GM12865 (cell line): Measurements from ENCODE around the gene USP6NL.

ENCODE experiments used
- DNase-seq: peaks from one replicate; pipeline ENCODE4 v3.0.0; 2010; ENCODE audit warnings: low read depth
- H3K4me3 ChIP-seq: 2 replicates; pipeline ENCODE4 v1.5.1; 2011; ENCODE audit warnings: mild to moderate bottlenecking, low read depth, low read length, control low read depth
- TF ChIP-seq, protein P1 (sequence below): IDR thresholded peaks from 2 replicates; pipeline ENCODE4 v1.5.1; 2011; ENCODE audit warnings: low read length, control low read depth, low read depth, inconsistent platforms; ENCODE audit not compliant: insufficient read depth; ENCODE audit errors: missing control alignments

USP6NL gene

DNA sequence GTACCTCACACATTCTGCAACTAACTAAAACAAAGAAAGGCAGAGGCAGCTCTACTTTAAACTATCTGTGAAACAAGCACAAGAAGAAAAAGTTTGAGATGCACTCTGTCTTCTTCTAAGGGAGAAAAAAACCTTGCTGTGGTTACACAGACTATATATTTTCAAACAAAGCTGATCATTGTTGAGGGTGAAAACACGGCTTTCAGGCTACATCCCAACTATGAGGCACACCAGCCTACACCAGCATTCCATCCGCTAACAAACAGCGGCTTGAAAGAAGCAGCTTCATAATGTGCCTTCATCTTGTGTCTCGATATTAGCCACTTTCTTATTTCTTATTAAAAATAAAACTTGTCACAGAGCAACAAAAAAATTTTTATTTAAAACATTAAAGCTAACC is 79.1 kb downstream of the USP6NL start:
- peak; percentile 58 for DNase-seq
- TF ChIP-seq, protein P1, sequence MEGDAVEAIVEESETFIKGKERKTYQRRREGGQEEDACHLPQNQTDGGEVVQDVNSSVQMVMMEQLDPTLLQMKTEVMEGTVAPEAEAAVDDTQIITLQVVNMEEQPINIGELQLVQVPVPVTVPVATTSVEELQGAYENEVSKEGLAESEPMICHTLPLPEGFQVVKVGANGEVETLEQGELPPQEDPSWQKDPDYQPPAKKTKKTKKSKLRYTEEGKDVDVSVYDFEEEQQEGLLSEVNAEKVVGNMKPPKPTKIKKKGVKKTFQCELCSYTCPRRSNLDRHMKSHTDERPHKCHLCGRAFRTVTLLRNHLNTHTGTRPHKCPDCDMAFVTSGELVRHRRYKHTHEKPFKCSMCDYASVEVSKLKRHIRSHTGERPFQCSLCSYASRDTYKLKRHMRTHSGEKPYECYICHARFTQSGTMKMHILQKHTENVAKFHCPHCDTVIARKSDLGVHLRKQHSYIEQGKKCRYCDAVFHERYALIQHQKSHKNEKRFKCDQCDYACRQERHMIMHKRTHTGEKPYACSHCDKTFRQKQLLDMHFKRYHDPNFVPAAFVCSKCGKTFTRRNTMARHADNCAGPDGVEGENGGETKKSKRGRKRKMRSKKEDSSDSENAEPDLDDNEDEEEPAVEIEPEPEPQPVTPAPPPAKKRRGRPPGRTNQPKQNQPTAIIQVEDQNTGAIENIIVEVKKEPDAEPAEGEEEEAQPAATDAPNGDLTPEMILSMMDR, result no peak
- H3K4me3 ChIP-seq, result peak overlapping the region; percentile 61

DNA sequence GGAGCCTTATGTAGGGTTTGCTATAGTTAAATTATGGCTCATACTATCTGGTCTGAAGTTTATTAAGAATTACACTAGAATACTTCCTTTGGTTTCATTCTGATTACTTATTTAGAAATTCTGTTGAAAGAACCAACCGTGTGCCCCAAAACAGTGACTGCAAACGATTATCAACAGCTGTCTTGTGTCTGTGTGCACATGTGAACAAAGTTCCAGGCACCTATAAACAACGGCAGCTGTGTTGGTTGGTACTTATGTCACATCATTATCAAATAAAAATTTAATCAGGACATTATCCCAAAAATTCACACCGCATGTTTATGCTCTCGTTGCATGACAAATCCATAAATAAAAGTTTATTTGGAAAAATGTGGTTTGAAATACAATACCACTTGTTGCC is 80.6 kb downstream of the USP6NL start:
- peak; percentile 65 for DNase-seq
- TF ChIP-seq, protein P1, result no peak

DNA sequence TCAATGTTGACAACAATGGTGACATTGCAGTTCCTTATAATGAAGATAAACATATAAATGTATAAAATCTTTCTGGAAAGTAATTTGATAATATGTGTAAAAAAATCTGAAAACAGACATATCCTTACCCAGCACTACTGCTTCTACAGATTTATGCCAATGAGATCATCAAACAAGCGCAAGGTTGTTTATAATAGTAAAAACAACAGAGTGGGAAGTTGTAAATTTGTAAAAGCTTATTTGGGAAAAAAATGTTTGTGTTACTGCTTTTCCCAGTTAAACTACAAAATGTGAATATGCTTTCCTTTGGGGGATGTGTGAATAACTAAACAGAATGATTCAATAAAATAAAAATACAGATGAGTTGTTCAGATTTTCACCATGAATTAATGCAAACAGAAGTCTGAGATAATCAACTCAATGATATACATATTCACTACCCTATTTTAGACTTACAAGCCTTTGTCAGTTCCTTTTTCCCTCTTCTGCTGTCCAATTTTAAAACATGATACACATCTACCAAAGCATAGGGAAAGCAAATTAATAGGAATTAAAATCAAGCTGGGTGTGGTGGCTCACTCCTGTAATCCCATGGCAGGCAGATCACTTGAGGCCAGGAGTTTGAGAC is 82.1 kb downstream of the USP6NL start:
- DNase-seq, result no peak
- peak overlapping the region; percentile 52 for H3K4me3 ChIP-seq
- TF ChIP-seq, protein P1, result no peak

More for the DNA sequence above, 80.6 kb downstream of the USP6NL start:
- H3K4me3 ChIP-seq, result peak overlapping the region; percentile 61

DNA sequence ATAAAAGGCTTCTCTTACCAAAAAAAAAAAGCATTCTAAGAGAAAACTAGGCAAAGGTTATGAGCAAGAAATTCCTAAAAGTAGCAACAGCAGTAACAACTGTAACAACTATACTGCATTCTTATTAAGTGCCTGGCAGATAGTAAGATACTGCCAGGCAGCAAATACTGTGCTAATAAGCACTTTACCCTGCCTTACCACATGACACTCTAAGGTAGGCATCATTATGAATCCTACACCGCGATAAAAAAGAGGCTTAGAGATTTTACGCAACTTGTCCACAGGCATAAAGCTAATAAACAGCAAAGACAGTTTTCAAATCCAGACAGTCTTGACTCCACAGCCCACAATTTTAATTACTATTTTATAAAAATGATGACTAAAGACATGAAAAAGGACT is 83.2 kb downstream of the USP6NL start:
- TF ChIP-seq, protein P1, result no peak
- peak overlapping the region; percentile 52 for H3K4me3 ChIP-seq
- no peak for DNase-seq

DNA sequence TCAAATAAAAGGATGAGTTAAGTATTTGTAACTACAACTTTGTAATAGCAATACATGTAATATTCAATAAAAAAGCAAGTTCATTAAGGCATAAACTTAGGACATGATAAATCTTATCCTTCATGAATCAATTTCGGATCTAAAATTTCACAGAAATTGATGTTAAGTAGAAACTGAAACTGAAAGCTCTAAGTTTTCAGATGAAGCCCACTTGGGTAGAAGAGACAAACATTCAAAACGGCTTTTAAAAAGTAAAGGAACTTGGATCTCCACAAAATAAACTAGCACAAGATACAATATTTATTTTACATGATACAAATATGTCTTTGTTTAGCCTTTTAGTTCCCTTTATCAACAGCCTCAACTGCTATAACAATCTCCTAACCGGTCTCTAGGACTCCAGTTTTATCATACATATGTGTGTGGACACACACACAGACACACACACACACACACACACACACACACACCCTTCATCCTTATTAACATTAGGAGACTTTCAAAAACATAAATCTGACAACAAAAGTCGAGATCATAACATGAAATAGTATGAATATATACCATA is 83.7 kb downstream of the USP6NL start:
- TF ChIP-seq, protein P1, result no peak
- H3K4me3 ChIP-seq, result peak overlapping the region; percentile 52
- no peak for DNase-seq

DNA sequence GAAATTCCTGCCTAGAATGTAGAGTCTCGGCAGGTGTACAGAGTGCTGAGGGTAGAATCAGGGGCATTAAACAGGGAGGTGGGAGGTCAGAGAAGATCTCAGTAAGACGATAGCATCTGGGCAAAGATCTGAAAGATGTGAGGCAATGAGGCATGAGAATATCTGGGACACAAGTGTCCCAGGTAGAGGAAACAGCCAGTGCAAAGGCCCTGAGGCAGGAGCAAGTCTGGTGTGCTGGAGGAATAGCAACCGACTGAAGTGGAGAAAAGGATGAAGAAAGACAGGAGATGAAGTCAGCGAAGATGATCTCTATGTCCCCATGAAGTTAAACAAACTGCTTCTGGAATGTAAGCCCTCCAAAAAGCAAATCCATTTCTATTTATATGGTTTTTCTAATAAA is 84.4 kb downstream of the USP6NL start:
- no peak overlapping the region for H3K4me3 ChIP-seq
- DNase-seq, result no peak
- TF ChIP-seq, protein P1, result no peak

DNA sequence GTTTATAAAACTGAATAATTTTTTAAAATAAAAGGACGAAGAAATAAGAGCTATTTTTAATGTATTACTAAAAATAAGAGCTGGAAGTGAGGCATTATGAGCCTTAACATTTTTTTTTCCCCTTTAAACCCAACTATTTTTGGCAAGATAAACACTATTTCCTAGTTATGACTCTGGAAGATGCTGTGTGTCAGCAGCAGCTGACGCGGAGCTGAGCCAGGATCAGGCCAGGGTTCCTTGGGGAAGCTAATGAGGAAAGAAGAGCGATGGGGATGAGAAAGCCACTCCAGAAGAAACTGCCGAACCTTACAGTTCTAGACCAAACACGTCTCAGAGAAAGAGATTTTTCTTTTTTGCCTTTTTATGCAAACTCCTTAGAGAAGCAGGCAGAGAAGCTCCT is 85.9 kb downstream of the USP6NL start:
- DNase-seq, result no peak
- TF ChIP-seq, protein P1, result no peak
- no peak overlapping the region for H3K4me3 ChIP-seq
